ENCODE data around the gene MPPE1.

The MPPE1 gene

DNA sequence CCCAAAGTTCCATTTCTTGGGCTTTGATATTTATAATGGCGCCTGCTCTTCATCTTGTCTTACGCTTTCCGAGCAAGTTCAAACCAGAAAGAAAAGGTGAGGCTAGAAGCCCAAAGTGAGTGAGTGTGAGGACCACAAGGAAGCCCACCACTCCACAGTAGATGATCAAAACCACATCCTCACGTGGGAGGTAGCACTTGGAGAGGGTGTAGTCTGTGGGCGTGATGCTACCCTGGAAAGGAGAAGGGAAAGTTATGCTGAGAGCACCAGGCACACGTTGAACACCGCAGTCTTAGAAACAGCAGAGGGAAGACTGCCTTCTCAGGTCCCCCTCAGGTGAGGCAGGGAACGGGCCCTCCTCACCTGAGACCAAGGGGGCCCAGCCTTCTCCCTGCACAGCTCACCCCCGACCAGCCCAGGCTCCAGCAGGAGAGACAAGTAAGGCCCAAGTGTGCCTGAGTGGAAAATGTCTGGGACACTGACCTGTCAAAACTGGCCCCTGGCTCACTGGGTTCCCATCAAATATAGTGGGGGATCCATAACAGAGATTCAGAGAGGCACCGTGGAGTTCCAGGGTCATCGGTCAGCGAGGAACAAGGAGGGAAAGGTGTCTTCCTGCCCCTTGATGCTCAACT lies 23.6 kb downstream of the MPPE1 start:
- no peak for DNase-seq (ENCODE audit: low read depth)

DNA sequence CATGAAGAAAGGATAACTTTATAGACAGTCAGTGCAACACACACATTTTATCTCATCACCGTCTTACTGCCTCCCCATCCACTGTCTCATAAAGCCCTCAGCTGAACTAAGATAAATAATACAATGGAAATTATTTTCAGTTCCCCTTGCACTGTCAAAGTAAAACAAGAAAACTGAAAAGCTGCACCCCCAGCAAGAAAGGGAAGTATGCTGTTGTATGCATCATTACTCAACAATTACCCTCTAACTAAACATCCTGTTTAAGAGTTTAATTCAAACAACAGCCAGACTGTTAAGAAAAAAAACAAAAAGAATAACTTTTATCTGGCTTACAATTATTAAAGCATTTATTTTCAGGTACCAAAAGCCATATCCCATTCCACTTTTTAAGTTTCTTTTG lies 25.0 kb downstream of the MPPE1 start:
- DNase-seq (ENCODE audit: low read depth): no peak

DNA sequence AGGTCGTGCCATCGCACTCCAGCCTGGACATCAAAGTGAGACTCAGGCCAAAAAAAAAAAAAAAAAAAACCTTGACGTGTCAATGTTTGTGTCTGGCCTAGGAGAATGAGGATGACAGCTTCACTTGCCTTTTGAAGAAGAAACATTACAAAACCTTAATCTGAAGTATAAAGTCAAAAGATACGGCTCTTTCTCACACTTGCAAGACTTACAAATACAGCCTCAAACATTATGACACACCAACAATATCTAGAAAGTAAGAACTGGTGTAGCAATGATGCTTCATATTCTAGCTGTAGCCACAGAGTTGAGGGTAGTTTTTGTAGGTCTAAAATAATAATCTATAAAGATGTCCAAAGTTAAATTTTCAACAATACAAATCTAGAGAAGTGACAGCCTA lies 25.5 kb downstream of the MPPE1 start:
- no peak for DNase-seq (ENCODE audit: low read depth)

DNA sequence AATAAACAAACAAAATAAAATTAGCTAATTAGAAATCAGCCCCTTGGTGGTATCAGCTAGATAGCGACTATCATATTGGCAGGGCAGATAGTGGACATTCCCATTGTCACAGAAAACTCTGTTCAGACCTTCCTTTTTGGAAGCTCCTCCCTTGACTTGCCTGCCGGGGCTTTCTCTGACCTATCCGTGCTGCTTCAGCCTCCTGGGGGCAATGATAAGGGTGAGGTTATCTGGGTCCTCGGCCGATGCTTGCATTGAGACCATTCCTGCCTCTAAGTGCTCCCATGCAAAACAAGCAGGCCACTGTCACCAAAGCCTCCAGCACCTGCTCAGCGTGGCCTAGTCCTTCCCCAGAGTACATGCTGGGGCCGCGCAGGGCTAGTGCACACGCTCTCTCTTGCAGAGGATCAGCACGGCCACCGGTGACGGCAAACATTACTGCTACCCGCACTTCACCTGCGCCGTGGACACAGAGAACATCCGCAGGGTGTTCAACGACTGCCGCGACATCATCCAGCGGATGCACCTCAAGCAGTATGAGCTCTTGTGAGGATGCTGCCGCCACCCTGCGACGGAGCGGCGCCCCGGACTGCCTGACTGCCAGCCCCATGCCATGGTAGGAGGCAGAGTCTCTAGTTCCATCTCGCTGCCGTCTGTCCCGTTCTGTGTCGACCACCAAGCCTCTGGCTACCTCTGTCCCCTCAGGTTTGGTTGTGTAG lies 27.4 kb downstream of the MPPE1 start:
- no peak for DNase-seq (ENCODE audit: low read depth)

DNA sequence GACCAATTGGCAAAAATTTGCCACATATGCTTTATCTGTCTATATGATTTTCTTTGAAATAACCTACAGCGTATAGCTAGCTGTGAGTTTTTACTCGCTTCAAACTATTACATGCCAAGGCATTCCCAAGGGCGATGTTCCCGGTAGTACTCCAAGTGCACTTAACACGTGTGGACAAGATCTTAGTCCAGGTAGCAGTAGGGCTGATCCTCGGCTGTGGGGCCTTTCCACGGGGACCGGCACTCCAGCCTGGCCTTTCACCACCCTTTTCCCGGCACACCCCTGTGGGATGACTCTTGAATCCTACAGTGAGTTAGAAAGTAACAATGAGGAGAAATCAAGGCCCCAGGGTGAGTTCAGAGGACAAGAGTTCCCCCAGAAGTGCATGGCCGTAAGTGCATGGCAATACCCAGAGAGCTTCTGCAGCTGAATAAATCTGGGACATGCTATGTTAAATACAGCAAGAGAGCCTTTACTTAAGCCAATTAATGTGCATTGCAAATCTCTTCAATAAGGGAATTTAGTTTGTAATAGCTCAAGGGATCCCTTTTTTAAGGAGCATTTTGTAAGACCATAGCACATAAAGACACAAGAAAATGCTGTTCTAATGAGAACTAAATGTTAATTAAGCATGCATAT lies 30.5 kb downstream of the MPPE1 start:
- no peak for DNase-seq (ENCODE audit: low read depth)

DNA sequence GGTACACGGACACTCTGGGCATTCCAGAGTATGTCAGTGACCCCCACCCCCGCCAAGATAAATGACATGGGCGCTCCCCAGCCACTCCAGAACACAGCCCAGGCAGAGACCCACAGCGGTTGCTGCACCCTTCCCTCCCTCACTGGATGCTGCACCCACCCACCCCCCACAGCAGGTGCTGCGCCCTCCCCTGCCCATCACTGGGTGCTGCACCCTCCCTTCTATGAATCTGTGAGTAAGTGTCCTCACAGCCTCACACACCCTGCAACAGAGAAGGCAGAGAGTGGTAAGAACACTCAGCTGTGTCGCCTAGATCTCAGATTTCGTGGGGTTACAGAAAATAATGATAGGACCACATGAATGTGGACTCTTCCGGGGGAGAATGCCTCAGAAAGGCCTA lies 33.4 kb downstream of the MPPE1 start:
- no peak for DNase-seq (ENCODE audit: low read depth)

DNA sequence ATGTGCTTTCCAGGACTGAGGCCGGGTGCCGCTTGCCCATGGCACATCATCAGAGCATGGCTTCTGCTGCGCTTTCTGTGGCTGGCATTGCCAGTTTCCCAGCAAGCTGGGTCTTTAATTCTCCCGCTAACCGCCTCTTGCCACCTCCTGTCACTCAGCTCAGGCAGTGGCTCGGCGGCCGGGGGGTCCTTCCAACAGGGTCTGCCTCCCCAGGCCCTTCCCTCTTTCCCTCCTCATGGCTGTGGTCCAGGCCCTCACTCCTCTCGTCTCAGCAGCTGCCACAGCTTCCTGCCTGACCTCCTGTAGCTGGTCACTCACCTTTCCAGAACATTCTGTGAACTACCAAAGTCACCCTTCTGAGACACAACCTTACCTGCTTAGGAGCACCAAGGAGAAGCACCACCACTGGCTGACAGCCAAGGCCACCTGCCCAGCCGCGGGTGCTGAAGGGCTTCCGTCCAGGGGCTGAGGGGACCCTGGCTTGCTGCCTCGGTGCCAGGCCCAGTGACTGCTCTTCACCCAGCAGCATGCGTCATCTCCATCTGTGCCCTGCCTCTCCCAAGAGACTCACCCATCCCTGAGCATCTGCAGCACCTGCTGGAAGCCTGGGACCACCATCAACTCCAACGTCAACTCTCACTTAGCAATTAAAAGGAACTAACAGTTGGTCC lies 34.3 kb downstream of the MPPE1 start:
- DNase-seq (ENCODE audit: low read depth): no peak

DNA sequence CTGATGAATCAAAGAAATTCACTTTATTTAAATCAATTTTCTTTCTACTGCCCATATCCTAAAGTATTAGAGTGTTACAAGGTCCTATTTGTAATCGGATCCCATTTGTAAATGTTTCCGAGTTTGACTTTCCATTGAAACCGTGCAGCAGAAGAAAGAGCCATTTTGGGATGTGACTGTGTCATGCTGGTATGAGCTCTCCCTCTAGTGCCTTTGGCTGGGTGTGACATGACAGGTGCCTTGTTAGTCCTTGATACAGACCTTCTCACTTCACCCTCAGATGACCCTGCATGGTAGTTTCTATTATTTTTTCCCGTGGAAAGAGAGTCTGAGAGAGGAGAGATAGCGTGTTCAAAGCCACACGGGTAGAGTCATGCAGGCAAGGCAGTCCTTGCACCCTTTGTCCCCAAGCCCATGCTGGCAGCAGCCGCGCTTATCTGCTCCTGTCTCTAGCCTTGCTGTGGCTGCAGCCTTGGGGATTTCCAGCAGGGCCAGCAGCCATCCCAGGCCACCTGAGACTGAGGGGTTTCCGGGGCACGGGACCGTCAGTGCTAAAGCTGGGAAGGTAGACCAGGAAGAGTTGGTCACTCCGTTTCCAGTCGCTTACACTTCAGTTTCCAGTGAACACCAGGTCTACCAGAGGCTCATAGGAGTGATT lies 35.5 kb downstream of the MPPE1 start:
- DNase-seq (ENCODE audit: low read depth): no peak

DNA sequence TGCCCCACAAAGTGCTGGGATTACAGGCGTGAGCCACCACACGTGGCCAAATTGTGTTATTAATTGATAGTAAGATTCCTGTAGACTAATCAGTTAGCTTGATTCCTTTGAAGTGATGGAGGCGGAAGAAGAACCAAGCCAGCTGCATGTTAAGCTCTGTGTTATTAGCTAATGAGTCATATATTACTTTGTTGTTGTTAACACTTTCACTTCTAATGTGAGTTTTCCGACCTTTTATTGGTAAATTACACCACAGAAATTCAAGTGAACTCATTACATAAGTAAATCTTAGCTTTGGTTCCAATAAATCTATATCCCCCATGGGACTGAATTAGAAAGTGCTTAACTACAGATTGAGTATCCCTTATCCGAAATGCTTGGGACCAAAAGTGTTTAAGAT lies 36.6 kb downstream of the MPPE1 start:
- DNase-seq (ENCODE audit: low read depth): no peak

DNA sequence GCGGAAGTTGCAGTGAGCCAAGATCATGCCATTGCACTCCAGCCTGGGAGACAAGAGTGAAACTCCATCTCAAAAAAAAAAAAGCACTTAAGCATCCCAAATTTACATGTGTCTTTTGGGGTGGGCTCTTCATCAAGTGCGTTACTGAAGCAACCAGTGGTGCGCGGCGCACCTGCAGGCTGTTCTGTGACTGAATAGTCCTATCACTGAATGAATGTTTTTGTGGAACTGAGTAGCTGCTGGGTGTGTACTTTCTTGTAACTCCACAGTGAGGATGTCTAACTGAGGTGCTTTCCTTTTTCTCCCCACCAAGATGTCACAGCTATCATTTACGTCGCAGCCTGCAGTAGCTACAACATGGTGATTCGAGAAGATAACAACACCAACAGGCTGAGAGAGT lies 39.9 kb downstream of the MPPE1 start:
- DNase-seq (ENCODE audit: low read depth): no peak

DNA sequence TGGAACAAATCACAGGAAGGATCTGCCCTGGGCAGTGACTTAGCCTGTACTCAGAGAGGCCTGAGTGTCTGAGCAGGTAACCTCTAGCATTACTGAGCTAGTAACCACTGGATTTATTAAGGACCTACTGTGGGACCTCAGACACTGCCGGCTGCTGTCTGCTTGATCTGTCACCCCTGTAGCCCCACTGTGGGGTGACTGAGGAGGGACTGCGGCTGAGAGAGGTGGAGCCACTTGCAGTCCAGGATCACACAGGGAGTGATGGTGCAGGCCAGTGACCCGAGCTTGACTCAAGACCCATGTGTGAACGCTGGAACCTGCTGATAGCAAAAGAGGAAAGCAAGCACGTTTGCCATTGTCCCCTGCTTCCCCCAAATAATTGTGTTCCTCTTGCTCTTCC lies 41.4 kb downstream of the MPPE1 start:
- no peak for DNase-seq (ENCODE audit: low read depth)

DNA sequence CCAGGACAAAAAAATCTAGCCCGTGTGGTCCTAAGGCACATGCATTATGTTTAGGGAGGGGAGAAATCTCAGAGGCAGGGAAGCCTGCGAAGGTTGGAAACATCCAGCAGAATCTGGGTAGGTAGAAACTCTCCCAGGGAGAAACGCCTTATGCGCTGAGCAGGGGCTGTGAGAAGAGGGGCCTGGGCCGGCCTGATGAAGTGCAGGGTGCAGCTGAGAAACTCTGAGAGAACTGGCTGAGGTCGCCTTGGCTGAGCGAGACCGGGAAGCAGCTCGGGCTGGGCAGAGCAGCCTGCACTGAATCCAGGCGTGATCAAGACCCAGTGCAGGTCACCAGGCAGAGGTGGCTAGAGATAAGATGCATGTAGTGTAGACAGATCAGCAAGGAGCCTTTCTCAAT lies 41.8 kb downstream of the MPPE1 start:
- no peak for DNase-seq (ENCODE audit: low read depth)

DNA sequence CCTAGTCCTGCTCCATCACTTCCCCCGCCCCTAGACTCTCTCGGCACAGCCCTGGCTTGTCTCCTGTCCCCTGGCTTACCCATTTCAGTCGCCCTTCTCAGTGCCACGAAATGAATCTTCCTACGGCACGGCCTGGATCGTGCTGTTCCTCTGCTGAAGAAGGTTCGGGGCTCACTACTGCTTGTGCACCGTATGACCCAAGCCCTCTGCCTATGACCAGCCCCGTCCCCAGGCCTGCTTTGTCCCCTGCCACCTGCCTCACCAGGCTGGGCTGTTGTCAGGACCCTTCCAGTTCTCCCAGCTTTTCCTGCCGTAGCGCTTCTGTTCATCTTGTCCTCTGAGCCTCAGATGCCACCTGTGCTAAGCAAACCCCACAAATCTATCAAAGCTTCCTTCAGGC lies 43.0 kb downstream of the MPPE1 start:
- no peak for DNase-seq (ENCODE audit: low read depth)

DNA sequence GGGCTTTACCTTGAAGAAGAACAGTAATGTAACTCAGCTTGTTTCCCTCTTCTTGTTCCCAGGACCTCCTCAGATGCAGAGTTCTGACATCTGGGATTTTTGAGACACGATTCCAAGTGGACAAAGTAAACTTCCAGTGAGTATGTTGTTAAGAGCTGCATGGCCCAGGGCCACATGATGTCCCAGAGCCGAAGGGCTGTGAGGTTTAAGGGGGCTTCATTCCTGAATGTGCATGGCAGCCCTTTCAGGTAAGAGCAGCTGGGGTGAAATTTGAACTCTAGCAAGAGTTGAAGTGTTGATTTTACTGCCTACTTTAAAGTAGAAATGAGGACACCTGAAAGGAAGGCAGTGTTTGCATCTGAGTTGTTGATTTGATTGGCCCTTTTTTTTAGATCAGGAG lies 43.6 kb downstream of the MPPE1 start:
- no peak for DNase-seq (ENCODE audit: low read depth)

DNA sequence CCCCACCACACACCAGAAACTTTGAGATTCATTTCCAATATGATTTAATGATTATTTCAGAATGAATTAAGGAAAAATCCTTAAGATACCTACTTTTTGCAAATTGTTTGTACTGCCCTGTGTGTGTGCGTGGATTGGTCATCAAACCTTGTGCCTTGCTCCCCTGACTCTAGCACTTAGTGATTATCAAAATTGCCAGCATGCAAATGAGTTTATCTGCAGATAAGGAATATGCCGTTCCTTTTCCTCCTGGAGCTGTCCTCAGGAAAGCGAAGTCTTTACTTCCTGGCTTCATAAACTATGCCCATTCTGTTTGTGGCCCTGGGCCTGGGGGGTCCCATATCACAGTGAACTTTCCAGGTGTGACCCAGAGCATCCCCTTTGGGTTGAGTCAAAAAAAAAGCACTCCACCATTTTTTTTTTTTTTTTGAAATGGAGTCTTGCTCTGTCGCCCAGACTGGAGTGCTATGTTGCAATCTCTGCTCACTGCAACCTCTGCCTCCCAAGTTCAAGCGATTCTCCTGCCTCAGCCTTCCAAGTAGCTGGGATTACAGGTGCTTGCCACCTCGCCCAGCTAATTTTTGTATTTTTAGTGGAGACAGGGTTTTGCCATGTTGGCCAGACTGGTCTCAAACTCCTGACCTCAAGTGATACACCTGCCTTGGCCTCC lies 45.5 kb downstream of the MPPE1 start:
- DNase-seq (ENCODE audit: low read depth): no peak

DNA sequence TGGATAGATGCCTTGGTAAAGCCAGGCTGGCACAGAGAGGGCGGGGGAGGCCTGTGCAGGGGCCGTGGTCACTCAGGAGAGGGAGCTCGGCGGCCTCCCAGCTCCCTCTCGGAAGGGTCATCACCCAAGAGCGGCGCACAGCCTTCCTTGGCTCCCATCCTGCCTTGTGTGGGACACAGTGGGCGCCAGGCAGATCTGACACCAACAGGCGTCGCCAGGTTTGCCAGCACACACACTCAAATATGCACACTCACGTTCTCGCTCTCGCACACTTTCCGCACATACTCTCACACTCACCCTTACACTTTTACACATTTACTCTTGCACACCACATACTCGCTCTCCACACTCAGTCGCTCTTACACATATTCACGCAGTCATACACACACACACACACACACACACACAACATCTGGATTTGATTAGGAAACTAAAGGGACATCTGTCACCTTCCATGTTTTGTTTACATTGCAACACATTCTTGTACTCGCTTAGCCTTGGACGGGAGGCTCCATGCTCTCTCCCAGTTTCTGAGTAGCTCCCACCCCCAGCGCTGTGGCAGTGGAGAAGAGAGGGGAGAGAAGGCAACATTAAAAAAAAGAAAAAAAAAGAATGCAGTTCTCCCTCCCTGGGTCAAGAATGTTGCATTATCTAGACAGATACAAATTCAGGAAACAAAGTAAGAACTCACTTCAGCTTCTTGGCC lies 46.4 kb downstream of the MPPE1 start:
- no peak for DNase-seq (ENCODE audit: low read depth)

DNA sequence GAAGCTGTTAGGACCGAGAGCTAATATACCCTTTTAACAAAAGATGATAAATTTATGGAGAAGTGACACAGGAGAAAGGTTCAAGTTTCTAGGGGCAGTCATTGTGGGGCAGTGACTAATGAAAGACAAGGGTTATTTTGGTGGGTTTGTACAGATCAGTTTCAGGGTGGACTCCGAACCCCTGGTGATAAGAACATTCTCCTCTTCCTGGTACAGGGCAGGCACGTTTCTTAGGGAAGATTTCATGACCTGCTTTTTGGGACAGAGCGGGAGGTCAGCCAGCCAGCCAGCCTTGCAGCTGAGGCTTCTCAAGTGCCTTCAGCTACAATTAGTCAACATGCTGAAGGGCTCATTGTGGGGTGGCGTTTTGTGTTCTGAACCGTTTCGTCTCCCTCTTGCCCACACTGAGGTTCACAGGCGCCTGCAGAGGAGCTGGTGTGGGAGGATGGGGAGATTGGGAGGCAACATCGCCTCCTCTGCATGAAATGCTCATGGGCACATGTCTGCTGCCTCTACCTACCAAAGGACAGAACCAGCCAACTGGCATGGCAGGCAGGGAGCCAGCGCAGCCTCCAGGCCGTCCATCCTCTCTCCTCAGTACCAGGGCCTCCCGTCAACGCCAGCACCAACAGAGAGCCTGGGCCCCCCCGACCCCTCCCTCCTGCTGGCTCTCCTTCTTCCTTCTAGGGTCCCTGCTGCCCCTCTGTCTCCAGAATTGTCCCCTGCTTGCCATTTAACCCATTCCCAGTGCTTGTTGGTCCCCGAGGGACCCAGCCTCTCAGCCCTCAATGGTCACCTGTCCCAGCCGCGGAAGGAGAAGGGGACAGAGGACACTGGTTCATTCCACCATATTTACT lies 47.3 kb downstream of the MPPE1 start:
- no peak for DNase-seq (ENCODE audit: low read depth)

DNA sequence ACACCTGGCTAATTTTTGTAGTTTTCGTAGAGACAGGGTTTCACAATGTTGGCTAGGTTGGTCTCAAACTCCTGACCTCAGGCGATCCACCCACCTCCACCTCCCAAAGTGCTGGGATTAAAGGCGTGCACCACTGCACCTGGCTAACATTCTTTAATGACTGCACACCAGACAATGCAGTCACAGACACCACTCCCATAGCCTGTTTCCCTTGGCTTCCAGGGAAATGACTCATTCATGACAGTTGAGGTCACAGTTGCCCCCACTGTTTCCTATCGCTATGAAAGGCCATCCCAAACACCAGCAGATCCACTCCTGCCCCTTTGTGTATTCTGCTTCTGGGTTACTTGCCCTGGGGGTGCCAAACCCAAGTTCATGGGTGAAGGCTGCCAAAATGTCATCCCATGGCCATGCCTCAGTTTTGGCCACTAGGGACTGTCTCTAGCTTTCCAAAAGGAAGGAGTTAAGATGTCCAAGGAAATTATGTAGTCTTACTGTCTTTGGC lies 48.2 kb downstream of the MPPE1 start:
- peak; percentile 67 for DNase-seq (ENCODE audit: low read depth)

DNA sequence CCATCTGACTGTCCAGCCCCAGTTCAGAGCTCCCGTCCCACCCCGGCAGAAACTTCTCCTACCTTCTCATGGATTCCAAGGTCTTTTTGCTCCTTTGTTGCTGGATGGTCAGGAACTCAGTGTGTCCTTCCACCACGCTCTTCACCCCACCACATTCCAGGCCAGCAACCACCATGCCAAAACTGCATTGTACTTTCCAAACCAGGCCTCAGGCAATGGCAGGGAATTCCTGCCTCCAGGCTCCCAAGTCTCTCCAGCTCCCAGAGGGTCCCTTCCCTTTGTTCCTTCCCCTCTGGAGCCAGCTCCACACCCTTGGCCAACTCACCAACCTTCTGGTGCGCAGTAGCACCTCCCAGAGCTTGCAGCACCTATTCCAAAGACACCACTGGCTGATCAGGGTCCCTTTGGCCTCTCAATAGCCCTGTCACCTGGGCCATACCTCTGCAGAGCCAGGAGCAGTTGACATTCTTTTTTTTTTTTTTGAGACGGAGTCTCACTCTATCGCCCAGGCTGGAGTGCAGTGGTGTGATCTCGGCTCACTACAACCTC lies 48.8 kb downstream of the MPPE1 start:
- DNase-seq (ENCODE audit: low read depth): no peak

Data from HS-5 (cell line).